Neuron (in vitro differentiated cells): Measurements from ENCODE around the gene GOSR1.

Experiments
- H2AFZ ChIP-seq: one replicate; pipeline ENCODE4 v1.6.1; 2013; ENCODE audit warnings: low read depth, mild to moderate bottlenecking, inconsistent platforms, low read length, moderate library complexity
- H3K27me3 ChIP-seq: one replicate; pipeline ENCODE4 v1.6.1; 2013; ENCODE audit warnings: low read length; ENCODE audit not compliant: insufficient read depth
- H3K36me3 ChIP-seq: one replicate; pipeline ENCODE4 v1.6.1; 2013; ENCODE audit warnings: low read length; ENCODE audit not compliant: insufficient read depth
- H3K4me1 ChIP-seq: one replicate; pipeline ENCODE4 v1.6.1; 2013; ENCODE audit warnings: low read length; ENCODE audit not compliant: insufficient read depth
- H3K4me3 ChIP-seq: 2 replicates; pipeline ENCODE4 v1.5.1; 2013; ENCODE audit warnings: mild to moderate bottlenecking, low read length, moderate library complexity
- H3K9me3 ChIP-seq: one replicate; pipeline ENCODE4 v1.6.1; 2013; ENCODE audit warnings: low read length

The GOSR1 gene

DNA sequence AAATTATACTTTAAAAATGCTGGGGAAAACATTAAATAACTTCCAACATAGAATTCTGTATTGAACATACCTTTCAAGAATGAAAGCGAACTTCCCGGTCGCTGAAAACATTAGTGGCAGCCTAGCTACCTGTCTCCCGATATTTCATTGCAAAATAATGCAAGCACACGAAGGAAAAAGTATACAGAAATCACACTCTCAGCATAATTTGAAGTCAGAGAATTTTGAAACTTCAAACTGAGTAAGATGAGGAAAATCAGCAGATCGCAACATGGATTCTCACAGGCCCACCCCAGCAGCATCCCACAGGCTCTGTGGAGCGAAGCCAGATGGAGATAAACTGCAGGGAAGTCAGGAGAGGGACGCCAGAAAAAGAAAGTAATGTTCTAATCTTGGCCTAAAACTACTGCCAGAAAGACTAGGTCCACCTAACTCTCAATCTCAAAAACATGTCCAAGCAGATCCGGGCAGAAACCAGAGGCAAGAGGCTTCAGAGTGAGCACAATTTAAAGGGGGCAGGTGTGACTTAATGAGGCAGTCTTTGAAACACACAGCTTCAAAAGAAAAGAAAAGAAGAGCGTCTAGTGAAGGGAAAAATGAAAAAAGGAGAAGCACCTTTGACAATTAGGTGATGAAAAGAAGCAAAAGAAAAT, 4.8 kb upstream of the GOSR1 start:
- Histone ChIP-seq H3K4me3 (no peak overlapping the region), H3K36me3 (no peaks in the 10 kb centered on the region)

DNA sequence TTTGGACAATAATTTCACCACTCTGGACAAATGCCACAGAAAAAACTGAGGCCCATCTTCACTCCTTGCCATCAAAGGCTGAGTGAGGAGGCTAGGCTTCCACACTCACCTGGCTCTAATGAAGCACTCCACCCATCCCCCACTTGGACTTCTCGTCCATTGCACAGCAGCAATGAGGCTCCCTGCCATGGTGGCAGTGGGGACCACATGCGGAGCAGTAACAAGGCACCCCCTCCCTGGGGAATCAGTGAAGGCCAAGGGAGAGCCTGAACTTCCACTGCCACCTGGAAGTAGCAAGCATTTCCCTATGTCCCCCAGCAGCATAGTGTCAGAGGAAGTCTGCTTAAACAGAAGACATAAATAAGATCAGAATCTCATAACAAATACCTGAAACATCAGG, 2.0 kb upstream of the GOSR1 start:
- H3K4me1 ChIP-seq = peaks cover 8% of the 10 kb centered on the region
- no peak overlapping the region for H3K4me3 ChIP-seq
- H3K27me3 ChIP-seq = no peaks in the 10 kb centered on the region
- no peak overlapping the region for H2AFZ ChIP-seq
- H3K36me3 ChIP-seq = peaks cover 10% of the 10 kb centered on the region
- H3K9me3 ChIP-seq = no peaks in the 10 kb centered on the region

More for the DNA sequence above, 4.8 kb upstream of the GOSR1 start:
- peaks cover 3% of the 10 kb centered on the region for H3K4me1 ChIP-seq
- H3K27me3 ChIP-seq = no peaks in the 10 kb centered on the region
- H3K9me3 ChIP-seq = no peaks in the 10 kb centered on the region
- peak overlapping the region; percentile 53 for H2AFZ ChIP-seq

DNA sequence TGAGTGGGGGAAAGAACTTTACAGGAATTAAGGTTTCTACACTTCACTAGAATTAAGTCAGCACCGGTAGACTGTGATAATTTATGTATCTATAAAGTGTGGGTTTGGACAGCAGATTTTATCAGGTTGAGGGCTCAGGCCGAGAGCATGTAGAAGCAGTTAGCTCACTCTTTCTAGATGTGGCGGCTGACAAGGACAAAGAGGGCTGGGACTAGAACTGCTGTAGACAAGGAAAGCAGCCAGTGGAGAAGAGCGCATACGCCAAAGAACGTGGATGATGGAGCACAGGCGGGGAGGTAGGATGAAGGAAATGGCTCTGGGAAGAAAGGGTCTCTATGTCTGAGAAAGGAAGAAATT, 504 bp upstream of the GOSR1 start:
- Histone ChIP-seq H2AFZ (peak overlapping the region; percentile 82), H3K36me3 (peaks cover 20% of the 10 kb centered on the region), H3K4me3 (peak overlapping the region; percentile 68), H3K27me3 (no peaks in the 10 kb centered on the region), H3K4me1 (peaks cover 8% of the 10 kb centered on the region), H3K9me3 (no peaks in the 10 kb centered on the region)

DNA sequence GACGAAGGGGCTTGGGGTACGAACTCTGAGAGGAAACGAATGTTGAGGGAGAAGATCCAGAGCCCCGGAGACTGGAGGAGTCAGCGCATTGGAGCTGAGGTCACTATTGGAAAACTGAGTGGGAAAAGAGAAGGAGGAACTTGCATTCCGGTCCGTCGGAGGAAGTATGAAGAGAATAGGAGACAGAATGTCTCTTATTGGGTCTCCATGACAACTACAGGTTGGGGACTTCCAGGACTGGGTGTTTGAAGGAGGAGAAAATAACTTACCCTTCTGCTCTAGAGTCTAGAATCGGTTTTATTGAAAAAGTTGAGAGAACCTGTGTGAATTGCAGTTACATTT, 537 bp downstream of the GOSR1 start:
- peak overlapping the region; percentile 22 for H2AFZ ChIP-seq
- H3K9me3 ChIP-seq = no peaks in the 10 kb centered on the region
- H3K4me1 ChIP-seq = peaks cover 5% of the 10 kb centered on the region
- peak overlapping the region; percentile 68 for H3K4me3 ChIP-seq
- H3K36me3 ChIP-seq = peaks cover 26% of the 10 kb centered on the region
- no peaks in the 10 kb centered on the region for H3K27me3 ChIP-seq

DNA sequence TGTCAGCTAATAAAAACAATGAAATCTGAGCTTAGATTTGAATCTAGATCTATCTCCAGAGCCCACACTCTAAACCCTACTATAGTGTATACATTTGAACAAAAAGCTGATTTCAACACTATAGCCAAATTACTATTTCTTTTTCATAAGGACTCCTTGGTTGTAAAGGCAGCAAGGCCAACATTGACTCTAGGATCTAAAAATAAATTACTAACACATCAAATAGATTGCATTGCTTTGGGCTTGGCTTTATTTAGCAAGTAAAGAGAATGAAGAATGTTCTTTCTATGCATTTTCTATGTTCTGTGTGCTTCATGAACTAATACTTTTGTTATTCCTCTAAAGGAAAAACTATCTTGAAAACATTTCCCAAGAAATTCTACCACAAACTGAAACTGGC, 5.3 kb downstream of the GOSR1 start:
- H3K27me3 ChIP-seq = no peaks in the 10 kb centered on the region
- peaks cover 68% of the 10 kb centered on the region for H3K36me3 ChIP-seq
- no peaks in the 10 kb centered on the region for H3K9me3 ChIP-seq
- H3K4me1 ChIP-seq = peaks cover 5% of the 10 kb centered on the region
- H3K4me3 ChIP-seq = no peak overlapping the region
- H2AFZ ChIP-seq = no peak overlapping the region

DNA sequence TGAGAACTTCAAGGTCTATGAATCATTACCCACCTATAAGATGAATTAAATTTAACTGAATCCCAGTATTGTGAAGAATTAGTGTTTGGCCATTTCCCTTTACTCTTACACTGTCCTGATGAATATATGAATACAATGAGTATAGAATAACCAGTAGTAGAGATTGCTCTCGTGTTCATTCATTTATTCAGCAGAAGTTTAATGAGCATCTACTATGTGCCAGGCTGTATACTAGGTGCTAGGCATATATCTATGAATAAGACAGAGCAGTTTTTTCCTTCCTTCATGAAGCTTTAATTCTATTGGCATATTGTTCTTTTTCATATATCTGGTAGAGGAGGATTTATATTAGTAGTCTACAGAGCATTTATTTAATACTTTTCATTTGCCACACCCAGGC, 6.0 kb downstream of the GOSR1 start:
- Histone ChIP-seq H3K4me1 (peaks cover 2% of the 10 kb centered on the region), H3K4me3 (no peak overlapping the region), H3K27me3 (no peaks in the 10 kb centered on the region), H3K9me3 (no peaks in the 10 kb centered on the region), H2AFZ (no peak overlapping the region), H3K36me3 (peaks cover 72% of the 10 kb centered on the region)

DNA sequence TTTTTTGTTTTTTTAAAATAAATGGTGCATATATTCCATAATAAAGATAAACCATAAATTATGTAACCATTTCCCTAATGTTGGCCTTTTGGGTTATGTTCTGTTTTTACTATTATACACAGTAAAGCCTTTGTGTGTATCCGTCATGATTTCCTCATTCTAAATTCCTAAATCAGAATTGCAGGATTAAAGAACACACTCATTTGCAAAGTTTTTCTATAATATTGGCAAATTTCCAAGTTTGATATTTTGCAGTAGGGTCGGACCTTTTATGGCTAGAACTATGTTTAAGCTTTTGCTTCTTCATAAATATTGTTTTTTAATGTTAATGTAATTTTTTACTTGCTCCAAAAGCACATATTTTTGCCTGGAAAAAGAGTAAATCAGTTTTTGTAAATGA, 16.6 kb downstream of the GOSR1 start:
- H3K4me1 ChIP-seq = no peaks in the 10 kb centered on the region
- no peaks in the 10 kb centered on the region for H3K27me3 ChIP-seq
- no peaks in the 10 kb centered on the region for H3K9me3 ChIP-seq
- no peak overlapping the region for H3K4me3 ChIP-seq
- H3K36me3 ChIP-seq = peaks cover 97% of the 10 kb centered on the region
- H2AFZ ChIP-seq = no peak overlapping the region

DNA sequence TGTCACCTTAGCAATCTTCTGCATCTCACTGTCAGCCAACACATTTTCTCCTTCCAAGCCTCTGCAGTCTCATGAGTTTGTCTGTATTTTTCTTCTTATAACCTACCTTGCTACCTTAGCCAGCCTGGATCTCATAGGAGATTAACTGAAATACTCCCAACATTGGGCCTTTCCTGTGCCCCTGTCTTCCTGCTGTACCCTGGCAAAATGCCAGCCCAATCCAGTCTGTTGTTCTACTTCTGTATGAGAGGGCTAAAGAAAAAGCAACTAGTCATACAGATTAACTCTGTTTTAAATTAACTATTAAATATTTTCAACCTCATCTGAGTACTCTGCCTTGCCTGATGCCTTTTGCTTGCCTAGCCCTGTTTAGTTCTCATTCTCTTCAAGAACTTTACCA, 18.4 kb downstream of the GOSR1 start:
- Histone ChIP-seq H3K4me1 (no peaks in the 10 kb centered on the region), H3K36me3 (peaks cover 92% of the 10 kb centered on the region), H3K9me3 (no peaks in the 10 kb centered on the region), H3K4me3 (no peak overlapping the region), H2AFZ (no peak overlapping the region), H3K27me3 (no peaks in the 10 kb centered on the region)

DNA sequence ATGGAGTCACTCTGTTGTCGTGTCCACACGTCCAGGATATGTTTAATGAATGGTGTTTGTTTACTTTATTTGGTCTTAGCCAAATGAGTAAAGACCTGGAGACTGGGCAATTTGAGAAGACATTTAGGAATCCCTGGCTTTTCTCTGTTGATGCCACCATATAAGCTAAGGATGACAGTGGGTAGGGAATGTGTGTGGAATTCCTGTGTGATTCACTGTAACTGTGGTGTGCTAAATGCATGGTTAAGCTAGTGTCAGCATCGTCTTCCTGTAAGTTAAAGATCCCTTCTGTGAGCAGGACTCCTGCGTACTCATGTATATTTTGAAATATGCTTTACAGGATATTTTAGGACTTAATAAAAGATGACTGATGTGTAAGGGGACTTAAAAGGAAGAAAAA, 26.4 kb downstream of the GOSR1 start:
- H3K27me3 ChIP-seq = no peaks in the 10 kb centered on the region
- no peak overlapping the region for H2AFZ ChIP-seq
- no peaks in the 10 kb centered on the region for H3K4me1 ChIP-seq
- no peak overlapping the region for H3K4me3 ChIP-seq
- peaks cover 6% of the 10 kb centered on the region for H3K9me3 ChIP-seq
- peaks cover 66% of the 10 kb centered on the region for H3K36me3 ChIP-seq

DNA sequence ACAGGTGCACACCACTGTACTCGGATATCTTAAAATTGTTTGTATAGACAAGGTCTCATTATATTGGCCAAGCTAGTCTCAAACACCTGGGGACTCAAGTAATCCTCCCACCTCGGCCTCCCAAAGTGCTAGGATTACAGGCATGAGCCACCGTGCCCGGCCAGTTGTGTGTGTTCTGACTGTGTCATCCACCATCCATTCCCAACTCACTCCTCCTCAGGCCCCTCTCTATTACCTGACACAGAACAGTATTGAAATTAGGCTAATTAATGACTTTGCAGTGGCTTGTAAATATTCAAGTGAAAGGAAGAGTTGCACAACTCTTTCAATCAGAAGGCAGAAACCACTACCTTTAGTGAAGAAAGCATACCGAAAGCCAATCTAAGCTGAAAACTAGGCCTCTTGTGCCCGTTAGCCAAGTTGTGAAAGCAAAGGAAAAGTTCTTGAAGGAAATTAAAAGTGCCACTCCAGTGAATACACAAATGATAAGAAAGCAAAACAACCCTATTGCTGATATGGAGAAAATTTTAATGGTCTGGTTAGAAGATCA, 28.7 kb downstream of the GOSR1 start:
- H3K4me1 ChIP-seq = no peaks in the 10 kb centered on the region
- H3K27me3 ChIP-seq = no peaks in the 10 kb centered on the region
- H2AFZ ChIP-seq = no peak overlapping the region
- H3K9me3 ChIP-seq = peaks cover 6% of the 10 kb centered on the region
- peaks cover 54% of the 10 kb centered on the region for H3K36me3 ChIP-seq
- H3K4me3 ChIP-seq = no peak overlapping the region

DNA sequence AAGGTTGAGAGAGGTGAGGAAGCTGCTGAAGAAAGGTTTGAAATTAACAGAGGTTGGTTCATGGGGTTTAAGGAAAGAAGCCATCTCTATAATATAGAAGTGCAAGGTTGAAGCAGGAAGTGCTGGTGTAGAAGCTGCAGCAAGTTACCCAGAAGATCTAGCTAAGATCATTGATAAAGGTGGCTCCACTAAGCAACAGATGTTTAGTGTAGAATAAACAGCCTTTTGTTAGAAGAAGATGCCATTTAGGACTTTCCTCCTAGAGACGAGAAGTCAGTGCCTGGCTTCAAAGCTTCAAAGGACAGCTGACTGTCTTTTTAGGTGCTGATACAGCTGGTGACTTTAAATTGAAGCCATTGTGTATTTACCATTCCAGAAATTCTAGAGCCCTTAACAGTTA, 29.3 kb downstream of the GOSR1 start:
- no peak overlapping the region for H2AFZ ChIP-seq
- H3K4me3 ChIP-seq = no peak overlapping the region
- H3K27me3 ChIP-seq = no peaks in the 10 kb centered on the region
- H3K4me1 ChIP-seq = no peaks in the 10 kb centered on the region
- H3K36me3 ChIP-seq = peaks cover 56% of the 10 kb centered on the region
- peaks cover 3% of the 10 kb centered on the region for H3K9me3 ChIP-seq

DNA sequence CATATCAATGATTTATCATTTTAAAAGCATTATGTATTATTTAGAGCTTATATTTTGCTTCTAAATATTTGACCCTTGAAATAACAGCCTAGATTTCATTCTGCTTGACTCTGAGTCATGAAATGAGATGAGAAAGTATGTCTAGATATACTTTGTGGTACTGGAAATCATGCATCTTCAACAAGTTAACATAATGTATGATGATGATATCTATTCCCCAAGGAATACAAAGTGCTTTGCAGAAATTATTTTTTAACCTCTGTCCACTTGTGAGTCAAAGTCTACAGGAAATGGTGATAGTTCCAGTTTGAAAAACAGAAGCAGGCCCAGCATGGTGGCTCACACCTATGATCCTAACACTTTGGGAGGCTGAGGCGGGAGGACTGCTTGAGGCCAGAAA, 36.1 kb downstream of the GOSR1 start:
- Histone ChIP-seq H3K4me1 (no peaks in the 10 kb centered on the region), H3K27me3 (no peaks in the 10 kb centered on the region), H3K4me3 (no peak overlapping the region), H3K36me3 (peaks cover 47% of the 10 kb centered on the region), H2AFZ (no peak overlapping the region), H3K9me3 (peaks cover 2% of the 10 kb centered on the region)

DNA sequence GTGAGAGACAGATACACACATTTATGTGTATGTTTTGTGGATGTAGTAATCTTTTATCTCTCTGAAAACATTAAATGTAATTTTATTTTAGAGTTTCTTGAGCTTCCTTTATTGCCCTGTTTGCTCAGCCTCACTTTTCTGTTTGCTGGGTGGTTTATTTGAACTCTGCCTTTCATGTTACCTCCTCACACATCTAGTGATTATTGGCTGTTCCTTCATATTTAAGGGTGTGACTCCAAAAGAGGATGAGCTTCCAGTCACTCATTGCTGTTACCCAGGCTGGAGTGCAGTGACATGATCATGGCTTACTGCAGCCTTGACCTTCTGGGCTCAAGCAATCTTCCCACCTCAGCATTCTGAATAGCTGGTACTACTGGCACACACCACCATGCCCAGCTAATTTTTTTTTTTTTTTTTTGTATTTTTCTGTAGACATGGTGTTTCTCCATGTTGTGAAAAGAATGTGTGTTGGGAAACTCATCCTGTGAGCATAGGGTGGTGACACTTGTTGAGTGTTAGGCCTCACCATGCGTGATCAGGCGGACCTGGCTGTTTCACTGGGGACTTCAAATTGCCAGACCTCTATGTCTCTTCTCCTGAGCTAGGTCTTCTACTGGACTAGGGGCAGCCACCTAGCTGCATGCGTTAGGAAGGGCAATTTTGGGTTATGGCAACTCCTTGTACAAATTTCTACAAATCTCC, 37.8 kb downstream of the GOSR1 start:
- no peaks in the 10 kb centered on the region for H3K27me3 ChIP-seq
- peaks cover 45% of the 10 kb centered on the region for H3K36me3 ChIP-seq
- no peak overlapping the region for H2AFZ ChIP-seq
- H3K9me3 ChIP-seq = peaks cover 2% of the 10 kb centered on the region
- no peak overlapping the region for H3K4me3 ChIP-seq
- peaks cover 10% of the 10 kb centered on the region for H3K4me1 ChIP-seq
